CD4-positive, alpha-beta T cell (primary cell): Measurements from ENCODE around the gene MCU. TPM values are rescaled to one million over a fixed set of nuclear protein-coding genes. Genes with fewer than 3 reads are reported as not detected.

Experiments
- ATAC-seq: fragments of 200-7000 bp; cut with Tn5 transposase; one replicate; pipeline ENCODE4 v1.10.0; 2022; ENCODE audit warnings: mild to moderate bottlenecking; ENCODE audit not compliant: poor library complexity
- CTCF ChIA-PET: fragments of 350-600 bp; sonication (Branson Sonifier 250); formaldehyde crosslinking; loops from one replicate; lab custom pipeline; 2021; ENCODE audit warnings: antibody characterized with exemption, inconsistent platforms; lab: Charles Lee
- POLR2A ChIA-PET: fragments of 350-600 bp; sonication (Branson Sonifier 250); formaldehyde crosslinking; loops from one replicate; lab custom pipeline; 2021; ENCODE audit warnings: antibody characterized with exemption, inconsistent platforms; lab: Charles Lee
- DNase-seq, 14 experiments: peaks; one replicate each; pipeline ENCODE4 v3.0.0-alpha.2; 2013 to 2020; ENCODE audit warnings: mixed read lengths in 2 of 14
- H3K27ac ChIP-seq, 2 donors: one replicate each; pipeline versions ENCODE4 v1.5.1 to v1.7.0; 2013; ENCODE audit warnings: low read length in 2 of 2, low read depth in 1 of 2, mild to moderate bottlenecking in 1 of 2
- H3K27me3 ChIP-seq, 2 experiments: 1 replicate in 1 of 2; 2 replicates in 1 of 2; pipeline versions ENCODE4 v1.6.1 to v1.7.0; 2013; ENCODE audit warnings: low read length in 2 of 2, control low read depth in 1 of 2, mild to moderate bottlenecking in 1 of 2, moderate library complexity in 1 of 2; ENCODE audit not compliant: insufficient read depth in 2 of 2, control insufficient read depth in 1 of 2
- H3K36me3 ChIP-seq: one replicate; pipeline ENCODE4 v1.6.1; 2013; ENCODE audit warnings: low read length, control low read depth; ENCODE audit not compliant: insufficient read depth
- H3K4me1 ChIP-seq: one replicate; pipeline ENCODE4 v1.6.1; 2013; ENCODE audit warnings: low read length, control low read depth; ENCODE audit not compliant: insufficient read depth
- H3K4me3 ChIP-seq: one replicate; pipeline ENCODE4 v1.5.1; 2013; ENCODE audit warnings: mild to moderate bottlenecking, low read length, moderate library complexity
- H3K9me3 ChIP-seq, 2 experiments: 1 replicate in 1 of 2; 2 replicates in 1 of 2; pipeline versions ENCODE4 v1.6.1 to v1.7.0; 2013; ENCODE audit warnings: low read length in 2 of 2, mild to moderate bottlenecking in 2 of 2, control low read depth in 1 of 2, moderate library complexity in 1 of 2; ENCODE audit not compliant: control insufficient read depth in 1 of 2, insufficient read depth in 1 of 2
- H3K27ac Mint-ChIP-seq: one replicate; pipeline ENCODE4 v1.8.0; 2020; ENCODE audit warnings: mixed read lengths
- H3K27me3 Mint-ChIP-seq: one replicate; pipeline ENCODE4 v1.8.0; 2021; ENCODE audit warnings: mixed read lengths
- H3K36me3 Mint-ChIP-seq: one replicate; pipeline ENCODE4 v1.8.0; 2021; ENCODE audit warnings: low read depth, mixed read lengths
- H3K4me1 Mint-ChIP-seq: one replicate; pipeline ENCODE4 v1.8.0; 2021; ENCODE audit warnings: low read depth, mixed read lengths
- H3K4me3 Mint-ChIP-seq: one replicate; pipeline ENCODE4 v1.8.0; 2020; ENCODE audit warnings: mild to moderate bottlenecking, mixed read lengths
- H3K9me3 Mint-ChIP-seq: one replicate; pipeline ENCODE4 v1.8.0; 2020; ENCODE audit warnings: mixed read lengths
- CTCF ChIP-seq: fragments of 200-600 bp; IDR thresholded peaks from one replicate; pipeline ENCODE4 v1.8.0; 2022; ENCODE audit warnings: antibody characterized with exemption, mild to moderate bottlenecking
- intact Hi-C, 2 experiments: fragments of 100-400 bp; cut with DNase I in 1 of 2; cut with micrococcal nuclease in 1 of 2; formaldehyde crosslinking; loops; one replicate each; pipeline versions ENCODE4 v1.15.1 to v1.9.0; 2023 to 2025; cut with DNase I, micrococcal nuclease
- total RNA-seq, 174 experiments: library from RNA in 2 of 174; stranded (reverse) in 2 of 174; gene quantifications; one replicate each; pipeline ENCODE4 v1.2.3 and lab custom pipeline; 2021 to 2026

Gene MCU
- total RNA-seq, 2 experiments from 2014 or later, result 10.3 to 12.0 TPM

DNA sequence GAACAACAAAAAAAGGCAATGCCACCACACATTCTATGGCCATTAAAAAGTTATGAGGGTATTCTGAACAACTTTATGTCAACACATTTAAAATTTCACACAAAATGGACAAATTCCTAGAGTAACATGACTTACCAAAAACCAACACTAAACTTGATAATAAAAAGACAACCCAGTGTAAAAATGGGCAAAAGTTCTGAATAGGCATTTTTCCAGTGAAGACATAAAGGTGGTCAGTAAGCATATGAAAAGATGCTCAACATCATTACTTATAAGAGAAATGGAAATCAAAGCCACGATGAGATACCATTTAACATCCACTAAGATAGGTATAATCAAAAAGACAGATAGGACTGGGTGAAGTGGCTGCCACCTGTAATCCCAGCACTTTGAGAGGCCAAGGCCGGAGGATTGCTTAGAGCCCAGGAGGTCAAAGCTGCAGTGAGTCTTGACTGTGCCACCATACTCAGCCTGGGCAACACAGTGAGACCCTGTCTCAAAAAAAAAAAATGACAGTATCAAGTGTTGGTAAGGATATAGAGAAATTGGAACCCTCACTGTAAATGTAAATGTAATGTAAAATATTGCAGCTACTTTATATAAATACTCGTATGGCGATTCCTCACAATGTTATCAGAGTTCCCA, 130.5 kb downstream of the MCU start:
- no peak for ATAC-seq
- Mint-ChIP-seq H3K9me3 (no peaks in the 10 kb centered on the region), H3K4me3 (no peak overlapping the region), H3K36me3 (no peaks in the 10 kb centered on the region), H3K27me3 (no peaks in the 10 kb centered on the region), H3K4me1 (peaks cover 5% of the 10 kb centered on the region), H3K27ac (no peak overlapping the region)
- no peak overlapping the region for H3K27ac ChIP-seq
- no peaks in the 10 kb centered on the region for H3K4me1 ChIP-seq
- H3K36me3 ChIP-seq, result no peaks in the 10 kb centered on the region
- no peak for TF ChIP-seq CTCF
- no peak overlapping the region for H3K4me3 ChIP-seq
- no peaks in the 10 kb centered on the region for H3K27me3 ChIP-seq
- intact Hi-C loops, result no loop called here
- CTCF ChIA-PET, result no interaction called here
- POLR2A ChIA-PET, result no interaction called here
- no peak for DNase-seq
- peaks cover 0 to 4% of the 10 kb centered on the region in 2 experiments for H3K9me3 ChIP-seq

DNA sequence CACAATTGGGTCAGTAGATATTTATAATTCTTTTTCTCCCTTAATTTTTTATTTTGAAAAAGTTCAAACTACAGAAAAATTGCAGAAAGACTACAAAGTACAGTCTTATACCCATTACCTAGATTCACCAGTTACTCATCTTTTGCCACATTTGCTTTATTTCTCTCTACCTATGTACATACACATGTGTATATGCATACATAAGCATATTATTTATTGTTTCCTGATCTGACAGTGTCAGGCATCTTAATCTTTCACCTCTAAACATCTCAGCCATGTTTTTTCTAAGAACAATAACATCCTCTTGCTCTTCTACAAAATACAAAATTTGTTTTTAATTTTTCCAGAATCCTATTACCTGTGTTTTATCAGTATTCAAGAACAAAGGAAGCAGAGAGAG, 133.2 kb downstream of the MCU start:
- Mint-ChIP-seq H3K27ac (no peak overlapping the region), H3K27me3 (no peaks in the 10 kb centered on the region), H3K4me1 (no peaks in the 10 kb centered on the region), H3K9me3 (no peaks in the 10 kb centered on the region), H3K4me3 (no peak overlapping the region), H3K36me3 (no peaks in the 10 kb centered on the region)
- Histone ChIP-seq H3K36me3 (no peaks in the 10 kb centered on the region), H3K4me1 (no peaks in the 10 kb centered on the region), H3K27ac (no peak overlapping the region), H3K27me3 (no peaks in the 10 kb centered on the region), H3K9me3 (peaks cover 0 to 4% of the 10 kb centered on the region in 2 experiments), H3K4me3 (no peak overlapping the region)
- no peak for ATAC-seq
- TF ChIP-seq CTCF, result no peak
- ChIA-PET POLR2A (interaction anchor here (0.7 kb wide), 1 partner anchor 1506 kb away, joined by 3 read pairs; no protein-coding TSS in a partner anchor), CTCF (no interaction called here)
- no peak for DNase-seq
- intact Hi-C loops, result no loop called here

DNA sequence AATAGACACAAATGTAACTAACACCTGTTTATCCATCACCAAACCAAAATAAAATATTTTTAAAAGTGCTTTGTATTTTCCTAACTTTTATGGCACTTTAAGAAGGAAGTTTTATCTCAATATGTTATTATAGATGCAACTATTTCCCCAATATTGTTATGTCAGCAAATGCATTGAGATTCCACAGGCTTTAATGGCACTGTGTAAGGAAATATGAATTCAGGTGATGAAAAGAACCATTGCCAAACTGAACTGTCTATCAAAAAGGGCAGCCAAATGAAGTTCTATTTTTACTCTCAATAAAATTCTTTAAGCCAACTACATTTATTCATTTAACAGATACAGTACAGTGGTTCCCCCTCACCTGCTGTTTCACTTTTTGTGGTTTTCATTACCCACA, 134.4 kb downstream of the MCU start:
- CTCF ChIA-PET, result no interaction called here

More for the DNA sequence above, 134.4 kb downstream of the MCU start:
- Histone ChIP-seq H3K4me3 (no peak overlapping the region), H3K27ac (no peak overlapping the region), H3K9me3 (peaks cover 0 to 4% of the 10 kb centered on the region in 2 experiments), H3K27me3 (no peaks in the 10 kb centered on the region), H3K4me1 (no peaks in the 10 kb centered on the region), H3K36me3 (no peaks in the 10 kb centered on the region)
- H3K27ac Mint-ChIP-seq, result no peak overlapping the region
- intact Hi-C loops, result no loop called here
- H3K9me3 Mint-ChIP-seq, result no peaks in the 10 kb centered on the region
- H3K27me3 Mint-ChIP-seq, result no peaks in the 10 kb centered on the region
- no peak for TF ChIP-seq CTCF
- no peak overlapping the region for H3K4me3 Mint-ChIP-seq
- no peaks in the 10 kb centered on the region for H3K4me1 Mint-ChIP-seq
- DNase-seq (no peak), ATAC-seq (no peak)
- no peaks in the 10 kb centered on the region for H3K36me3 Mint-ChIP-seq
- POLR2A ChIA-PET, result no interaction called here
